Colonic mucosa (tissue), 4 donors: ENCODE measurements around the gene FUNDC1. TPM values are rescaled to one million over a fixed set of nuclear protein-coding genes. Genes with fewer than 3 reads are reported as not detected.

Experiments used
- DNase-seq: peaks from one replicate; pipeline ENCODE4 v3.0.0-alpha.2; 2020
- H3K27ac ChIP-seq: fragments of 200-600 bp; one replicate; pipeline ENCODE4 v1.8.0; 2021
- H3K27me3 ChIP-seq: fragments of 200-600 bp; one replicate; pipeline ENCODE4 v1.8.0; 2021
- H3K36me3 ChIP-seq: fragments of 200-600 bp; one replicate; pipeline ENCODE4 v1.8.0; 2021
- H3K4me1 ChIP-seq: fragments of 200-600 bp; one replicate; pipeline ENCODE4 v1.8.0; 2021; ENCODE audit warnings: mild to moderate bottlenecking
- H3K4me3 ChIP-seq: fragments of 200-600 bp; one replicate; pipeline ENCODE4 v1.8.0; 2021
- H3K9ac ChIP-seq, 2 donors: one replicate each; pipeline ENCODE4 v1.7.0; 2013; ENCODE audit warnings: control low read depth in 2 of 2, low read depth in 2 of 2, low read length in 2 of 2
- H3K9me3 ChIP-seq: fragments of 200-600 bp; one replicate; pipeline ENCODE4 v1.8.0; 2021
- intact Hi-C: fragments of 100-400 bp; cut with DNase I; formaldehyde crosslinking; loops from one replicate; pipeline ENCODE4 v1.14.1; 2022
- total RNA-seq, 2 donors: library from RNA; stranded (reverse); fragmentation: NEBNext Ultra II Directional in 1 of 2; extraction: Animal tissue kit (Norgen Biotek cat#: 25700) in 1 of 2; gene quantifications; one replicate each; pipeline ENCODE4 v1.2.1, GENCODE V29; 2021
- TF ChIP-seq, protein P1 (sequence below): fragments of 200-600 bp; IDR thresholded peaks from one replicate; pipeline ENCODE4 v1.8.0; 2022; ENCODE audit warnings: antibody characterized with exemption, mild to moderate bottlenecking
- donor health status: healthy.
- donor health status: DM: no; HTN: no; CAD: no.
- donor health status: DM: no; HTN: no; CAD: no.

The FUNDC1 gene
- total RNA-seq: 10 to 100 TPM; 11.9 to 14.3 TPM

- Histone ChIP-seq H3K36me3 (no peaks in the 10 kb centered on the region), H3K9me3 (no peaks in the 10 kb centered on the region), H3K27ac (peak within 1 kb of the TSS; percentile 55), H3K4me3 (peak within 1 kb of the TSS; percentile 65), H3K9ac (peak within 1 kb of the TSS; percentile 68 to 81), H3K4me1 (no peaks in the 10 kb centered on the region), H3K27me3 (no peaks in the 10 kb centered on the region)
- TF ChIP-seq, protein P1, sequence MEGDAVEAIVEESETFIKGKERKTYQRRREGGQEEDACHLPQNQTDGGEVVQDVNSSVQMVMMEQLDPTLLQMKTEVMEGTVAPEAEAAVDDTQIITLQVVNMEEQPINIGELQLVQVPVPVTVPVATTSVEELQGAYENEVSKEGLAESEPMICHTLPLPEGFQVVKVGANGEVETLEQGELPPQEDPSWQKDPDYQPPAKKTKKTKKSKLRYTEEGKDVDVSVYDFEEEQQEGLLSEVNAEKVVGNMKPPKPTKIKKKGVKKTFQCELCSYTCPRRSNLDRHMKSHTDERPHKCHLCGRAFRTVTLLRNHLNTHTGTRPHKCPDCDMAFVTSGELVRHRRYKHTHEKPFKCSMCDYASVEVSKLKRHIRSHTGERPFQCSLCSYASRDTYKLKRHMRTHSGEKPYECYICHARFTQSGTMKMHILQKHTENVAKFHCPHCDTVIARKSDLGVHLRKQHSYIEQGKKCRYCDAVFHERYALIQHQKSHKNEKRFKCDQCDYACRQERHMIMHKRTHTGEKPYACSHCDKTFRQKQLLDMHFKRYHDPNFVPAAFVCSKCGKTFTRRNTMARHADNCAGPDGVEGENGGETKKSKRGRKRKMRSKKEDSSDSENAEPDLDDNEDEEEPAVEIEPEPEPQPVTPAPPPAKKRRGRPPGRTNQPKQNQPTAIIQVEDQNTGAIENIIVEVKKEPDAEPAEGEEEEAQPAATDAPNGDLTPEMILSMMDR: peak; percentile 35
- intact Hi-C loops: no loop called here
- DNase-seq: peak; percentile 97
Measured at GRCh38 chrX:44542567-44543325, at the start of gene FUNDC1. Gene FUNDC1 (minus strand): TSS chrX:44542859. CDS start chrX:44542832, 27 bp downstream.

DNA sequence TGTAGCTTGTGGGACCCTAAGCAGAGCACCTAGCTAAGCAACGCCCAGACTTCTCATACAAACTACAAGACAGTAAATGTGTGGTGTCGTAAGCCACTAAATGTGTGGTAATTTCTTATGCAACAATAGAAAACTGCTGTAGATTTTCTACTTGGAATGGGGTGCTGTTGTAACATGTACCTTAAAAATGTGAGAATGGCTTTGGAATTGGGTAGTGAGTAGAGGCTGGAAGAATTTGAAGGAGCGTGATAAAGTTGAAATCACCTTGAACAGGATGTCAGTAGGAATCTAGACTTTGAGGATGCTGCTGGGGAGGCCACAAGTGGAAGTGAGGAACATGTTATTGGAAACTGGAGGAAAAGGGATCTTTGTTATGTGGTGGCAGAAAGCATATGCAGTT is 43.2 kb upstream of the FUNDC1 start:
- TF ChIP-seq, protein P1: no peak
- Histone ChIP-seq H3K4me1 (no peaks in the 10 kb centered on the region), H3K27ac (no peak overlapping the region), H3K36me3 (no peaks in the 10 kb centered on the region), H3K4me3 (no peak overlapping the region), H3K27me3 (no peaks in the 10 kb centered on the region), H3K9ac (no peak overlapping the region), H3K9me3 (no peaks in the 10 kb centered on the region)
- DNase-seq: no peak
- intact Hi-C loops: no loop called here

DNA sequence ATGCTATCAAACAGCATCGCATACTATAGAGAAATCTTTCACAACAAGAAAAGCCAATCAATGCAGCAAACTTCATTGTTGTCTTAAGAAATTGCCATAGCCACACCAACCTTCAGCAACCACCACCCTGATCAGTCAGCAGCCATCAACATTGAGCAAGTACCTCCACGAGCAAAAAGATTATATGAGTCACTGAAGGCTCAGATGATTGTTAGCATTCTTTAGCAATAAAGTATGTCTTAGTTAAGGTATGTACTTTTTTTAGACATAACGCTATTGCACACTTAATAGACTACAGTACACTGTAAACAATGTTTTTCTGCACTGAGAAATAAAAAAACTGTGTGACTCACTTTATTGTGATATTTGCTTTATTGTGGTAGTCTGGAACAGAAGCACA is 37.8 kb upstream of the FUNDC1 start:
- TF ChIP-seq, protein P1: no peak
- no peaks in the 10 kb centered on the region for H3K4me1 ChIP-seq
- H3K9me3 ChIP-seq: no peaks in the 10 kb centered on the region
- H3K27me3 ChIP-seq: no peaks in the 10 kb centered on the region
- DNase-seq: no peak
- no peak overlapping the region for H3K9ac ChIP-seq
- H3K27ac ChIP-seq: no peak overlapping the region
- intact Hi-C loops: no loop called here
- H3K36me3 ChIP-seq: no peaks in the 10 kb centered on the region
- no peak overlapping the region for H3K4me3 ChIP-seq

GRCh38 chrX:44572340-44572938 is 29.8 kb upstream of the FUNDC1 start:
- no peak overlapping the region for H3K27ac ChIP-seq
- H3K36me3 ChIP-seq: no peaks in the 10 kb centered on the region
- no peak for DNase-seq
- no peak overlapping the region for H3K4me3 ChIP-seq
- H3K27me3 ChIP-seq: no peaks in the 10 kb centered on the region
- no peaks in the 10 kb centered on the region for H3K4me1 ChIP-seq
- no peak overlapping the region for H3K9ac ChIP-seq
- TF ChIP-seq, protein P1: no peak
- intact Hi-C loops: no loop called here
- H3K9me3 ChIP-seq: no peaks in the 10 kb centered on the region

GRCh38 chrX:44570522-44570921 is 27.9 kb upstream of the FUNDC1 start:
- Histone ChIP-seq H3K4me3 (no peak overlapping the region), H3K9me3 (no peaks in the 10 kb centered on the region), H3K36me3 (no peaks in the 10 kb centered on the region), H3K27ac (no peak overlapping the region), H3K4me1 (no peaks in the 10 kb centered on the region), H3K27me3 (no peaks in the 10 kb centered on the region), H3K9ac (no peak overlapping the region)
- TF ChIP-seq, protein P1: no peak
- DNase-seq: no peak
- intact Hi-C loops: no loop called here
